H1 (cell line): ENCODE data around the gene ISOC2. TPM values are rescaled to one million over a fixed set of nuclear protein-coding genes. Genes with fewer than 3 reads are reported as not detected.

ENCODE experiments used
- CHD1 ChIP-seq: IDR thresholded peaks from 2 replicates; pipeline ENCODE4 v1.6.1; 2012; ENCODE audit warnings: low read depth, low read length, improper control_type of control experiment
- EGR1 ChIP-seq: IDR thresholded peaks from 2 replicates; pipeline ENCODE4 v1.6.1; 2011; ENCODE audit warnings: low read depth, low read length, borderline replicate concordance
- EP300 ChIP-seq, 2 experiments: IDR thresholded peaks; 1 replicate in 1 of 2; 2 replicates in 1 of 2; pipeline ENCODE4 v1.6.1; 2011 to 2012; ENCODE audit warnings: low read depth in 2 of 2, low read length in 2 of 2, mild to moderate bottlenecking in 2 of 2, borderline replicate concordance in 1 of 2, inconsistent platforms in 1 of 2, moderate library complexity in 1 of 2
- NRF1 ChIP-seq: IDR thresholded peaks from 2 replicates; pipeline ENCODE4 v1.6.1; 2011; ENCODE audit warnings: mild to moderate bottlenecking, low read depth, low read length, improper control_type of control experiment
- PHF8 ChIP-seq: fragments of 200-600 bp; sonication (generic); conservative IDR thresholded peaks from 2 replicates; pipeline ENCODE4 v1.7.1; 2012; ENCODE audit warnings: low read depth, mild to moderate bottlenecking, inconsistent platforms, low read length, moderate library complexity
- POLR2AphosphoS5 ChIP-seq: IDR thresholded peaks from 2 replicates; pipeline ENCODE4 v1.6.1; 2011; ENCODE audit warnings: low read depth, low read length
- RBBP5 ChIP-seq: IDR thresholded peaks from 2 replicates; pipeline ENCODE4 v1.7.1; 2012; ENCODE audit warnings: low read depth, mild to moderate bottlenecking, inconsistent platforms, low read length, moderate library complexity, borderline replicate concordance
- polyA plus RNA-seq, 7 experiments: library from polyadenylated mRNA; depleted of rRNA in 3 of 7; stranded (reverse) in 5 of 7; unstranded in 2 of 7; fragments of >200 nt in 5 of 7; fragments of 200-250 nt in 2 of 7; gene quantifications; 1 replicate in 5 of 7; 2 replicates in 1 of 7; 4 replicates in 1 of 7; pipeline versions ENCODE4 v1.2.1 to v1.2.3, GENCODE V29; 2011 to 2013; ENCODE audit warnings: missing spikeins in 2 of 7, mixed read lengths in 2 of 7
- total RNA-seq: library from RNA; stranded (reverse); fragmentation: NEBNext Ultra II Directional; extraction: Animal tissue kit (Norgen Biotek cat#: 25700); gene quantifications from 2 replicates; pipeline ENCODE4 v1.2.1, GENCODE V29; 2021
- TF ChIP-seq, protein P1 (sequence below): IDR thresholded peaks from 2 replicates; pipeline ENCODE4 v1.6.1; 2012; ENCODE audit warnings: inconsistent platforms
- TF ChIP-seq, protein P2 (sequence below): fragments of 300-600 bp; sonication (generic); IDR thresholded peaks from 2 replicates; pipeline ENCODE4 v1.7.1; 2012; ENCODE audit warnings: low read length, moderate library complexity, mild to moderate bottlenecking, inconsistent platforms; ENCODE audit not compliant: insufficient replicate concordance

The ISOC2 gene
- total and polyA plus RNA-seq, 2 of the 8 experiments (the other 6 are each of a cell fraction or from before 2014, with no cell fraction given) = 96.9 to 152 TPM

DNA sequence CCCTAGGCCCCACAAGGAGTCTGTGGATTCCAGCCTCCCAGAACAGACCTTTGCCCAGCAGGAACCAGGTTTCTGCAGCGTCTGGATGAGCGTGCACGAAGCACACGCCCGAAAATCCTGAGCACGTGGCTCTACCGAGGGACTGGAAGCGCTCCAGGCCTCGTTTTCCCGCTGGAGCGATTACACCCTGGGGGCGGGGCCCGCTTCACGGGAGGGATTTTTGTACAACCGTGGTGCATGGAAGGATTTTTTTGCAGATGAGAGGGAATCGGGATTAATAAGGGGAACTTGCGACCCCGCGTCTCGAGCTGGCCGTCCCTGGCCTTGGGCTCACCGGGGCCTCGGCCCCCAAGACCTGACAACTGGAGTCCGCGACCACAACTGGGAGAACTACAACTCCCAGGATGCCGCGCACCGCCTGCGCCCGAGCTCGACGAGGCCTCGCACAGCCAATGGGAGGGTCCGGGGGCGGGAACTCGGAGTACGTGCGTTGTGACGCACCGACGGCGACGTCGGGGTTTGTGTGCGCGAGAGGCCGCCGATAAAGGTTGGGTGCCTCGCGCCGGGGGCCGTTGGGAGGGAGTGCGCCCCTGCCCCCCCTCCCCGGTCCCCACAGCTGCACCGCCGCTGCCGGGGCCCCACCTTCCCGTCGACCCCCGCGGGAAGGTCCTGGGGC, 14.8 kb upstream of the ISOC2 start, which contains the start of gene ZNF628 (continued):
- no peak for TF ChIP-seq CHD1
- no peak for TF ChIP-seq RBBP5
- peak; percentile 63 for TF ChIP-seq PHF8
- TF ChIP-seq, protein P1, sequence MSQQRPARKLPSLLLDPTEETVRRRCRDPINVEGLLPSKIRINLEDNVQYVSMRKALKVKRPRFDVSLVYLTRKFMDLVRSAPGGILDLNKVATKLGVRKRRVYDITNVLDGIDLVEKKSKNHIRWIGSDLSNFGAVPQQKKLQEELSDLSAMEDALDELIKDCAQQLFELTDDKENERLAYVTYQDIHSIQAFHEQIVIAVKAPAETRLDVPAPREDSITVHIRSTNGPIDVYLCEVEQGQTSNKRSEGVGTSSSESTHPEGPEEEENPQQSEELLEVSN = peak; percentile 100
- no peak for TF ChIP-seq EP300 (IDR thresholded peaks at IDR 0.05; ENCODE audit: borderline replicate concordance in 1 of 2, low read depth in 2 of 2, low read length in 2 of 2)
- TF ChIP-seq, protein P2, sequence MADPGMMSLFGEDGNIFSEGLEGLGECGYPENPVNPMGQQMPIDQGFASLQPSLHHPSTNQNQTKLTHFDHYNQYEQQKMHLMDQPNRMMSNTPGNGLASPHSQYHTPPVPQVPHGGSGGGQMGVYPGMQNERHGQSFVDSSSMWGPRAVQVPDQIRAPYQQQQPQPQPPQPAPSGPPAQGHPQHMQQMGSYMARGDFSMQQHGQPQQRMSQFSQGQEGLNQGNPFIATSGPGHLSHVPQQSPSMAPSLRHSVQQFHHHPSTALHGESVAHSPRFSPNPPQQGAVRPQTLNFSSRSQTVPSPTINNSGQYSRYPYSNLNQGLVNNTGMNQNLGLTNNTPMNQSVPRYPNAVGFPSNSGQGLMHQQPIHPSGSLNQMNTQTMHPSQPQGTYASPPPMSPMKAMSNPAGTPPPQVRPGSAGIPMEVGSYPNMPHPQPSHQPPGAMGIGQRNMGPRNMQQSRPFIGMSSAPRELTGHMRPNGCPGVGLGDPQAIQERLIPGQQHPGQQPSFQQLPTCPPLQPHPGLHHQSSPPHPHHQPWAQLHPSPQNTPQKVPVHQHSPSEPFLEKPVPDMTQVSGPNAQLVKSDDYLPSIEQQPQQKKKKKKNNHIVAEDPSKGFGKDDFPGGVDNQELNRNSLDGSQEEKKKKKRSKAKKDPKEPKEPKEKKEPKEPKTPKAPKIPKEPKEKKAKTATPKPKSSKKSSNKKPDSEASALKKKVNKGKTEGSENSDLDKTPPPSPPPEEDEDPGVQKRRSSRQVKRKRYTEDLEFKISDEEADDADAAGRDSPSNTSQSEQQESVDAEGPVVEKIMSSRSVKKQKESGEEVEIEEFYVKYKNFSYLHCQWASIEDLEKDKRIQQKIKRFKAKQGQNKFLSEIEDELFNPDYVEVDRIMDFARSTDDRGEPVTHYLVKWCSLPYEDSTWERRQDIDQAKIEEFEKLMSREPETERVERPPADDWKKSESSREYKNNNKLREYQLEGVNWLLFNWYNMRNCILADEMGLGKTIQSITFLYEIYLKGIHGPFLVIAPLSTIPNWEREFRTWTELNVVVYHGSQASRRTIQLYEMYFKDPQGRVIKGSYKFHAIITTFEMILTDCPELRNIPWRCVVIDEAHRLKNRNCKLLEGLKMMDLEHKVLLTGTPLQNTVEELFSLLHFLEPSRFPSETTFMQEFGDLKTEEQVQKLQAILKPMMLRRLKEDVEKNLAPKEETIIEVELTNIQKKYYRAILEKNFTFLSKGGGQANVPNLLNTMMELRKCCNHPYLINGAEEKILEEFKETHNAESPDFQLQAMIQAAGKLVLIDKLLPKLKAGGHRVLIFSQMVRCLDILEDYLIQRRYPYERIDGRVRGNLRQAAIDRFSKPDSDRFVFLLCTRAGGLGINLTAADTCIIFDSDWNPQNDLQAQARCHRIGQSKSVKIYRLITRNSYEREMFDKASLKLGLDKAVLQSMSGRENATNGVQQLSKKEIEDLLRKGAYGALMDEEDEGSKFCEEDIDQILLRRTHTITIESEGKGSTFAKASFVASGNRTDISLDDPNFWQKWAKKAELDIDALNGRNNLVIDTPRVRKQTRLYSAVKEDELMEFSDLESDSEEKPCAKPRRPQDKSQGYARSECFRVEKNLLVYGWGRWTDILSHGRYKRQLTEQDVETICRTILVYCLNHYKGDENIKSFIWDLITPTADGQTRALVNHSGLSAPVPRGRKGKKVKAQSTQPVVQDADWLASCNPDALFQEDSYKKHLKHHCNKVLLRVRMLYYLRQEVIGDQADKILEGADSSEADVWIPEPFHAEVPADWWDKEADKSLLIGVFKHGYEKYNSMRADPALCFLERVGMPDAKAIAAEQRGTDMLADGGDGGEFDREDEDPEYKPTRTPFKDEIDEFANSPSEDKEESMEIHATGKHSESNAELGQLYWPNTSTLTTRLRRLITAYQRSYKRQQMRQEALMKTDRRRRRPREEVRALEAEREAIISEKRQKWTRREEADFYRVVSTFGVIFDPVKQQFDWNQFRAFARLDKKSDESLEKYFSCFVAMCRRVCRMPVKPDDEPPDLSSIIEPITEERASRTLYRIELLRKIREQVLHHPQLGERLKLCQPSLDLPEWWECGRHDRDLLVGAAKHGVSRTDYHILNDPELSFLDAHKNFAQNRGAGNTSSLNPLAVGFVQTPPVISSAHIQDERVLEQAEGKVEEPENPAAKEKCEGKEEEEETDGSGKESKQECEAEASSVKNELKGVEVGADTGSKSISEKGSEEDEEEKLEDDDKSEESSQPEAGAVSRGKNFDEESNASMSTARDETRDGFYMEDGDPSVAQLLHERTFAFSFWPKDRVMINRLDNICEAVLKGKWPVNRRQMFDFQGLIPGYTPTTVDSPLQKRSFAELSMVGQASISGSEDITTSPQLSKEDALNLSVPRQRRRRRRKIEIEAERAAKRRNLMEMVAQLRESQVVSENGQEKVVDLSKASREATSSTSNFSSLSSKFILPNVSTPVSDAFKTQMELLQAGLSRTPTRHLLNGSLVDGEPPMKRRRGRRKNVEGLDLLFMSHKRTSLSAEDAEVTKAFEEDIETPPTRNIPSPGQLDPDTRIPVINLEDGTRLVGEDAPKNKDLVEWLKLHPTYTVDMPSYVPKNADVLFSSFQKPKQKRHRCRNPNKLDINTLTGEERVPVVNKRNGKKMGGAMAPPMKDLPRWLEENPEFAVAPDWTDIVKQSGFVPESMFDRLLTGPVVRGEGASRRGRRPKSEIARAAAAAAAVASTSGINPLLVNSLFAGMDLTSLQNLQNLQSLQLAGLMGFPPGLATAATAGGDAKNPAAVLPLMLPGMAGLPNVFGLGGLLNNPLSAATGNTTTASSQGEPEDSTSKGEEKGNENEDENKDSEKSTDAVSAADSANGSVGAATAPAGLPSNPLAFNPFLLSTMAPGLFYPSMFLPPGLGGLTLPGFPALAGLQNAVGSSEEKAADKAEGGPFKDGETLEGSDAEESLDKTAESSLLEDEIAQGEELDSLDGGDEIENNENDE = no peak
- no peak for TF ChIP-seq EGR1
- TF ChIP-seq NRF1 = no peak
- peak; percentile 56 for TF ChIP-seq POLR2AphosphoS5
